Osteoblast (primary cell): Measurements from ENCODE around the gene PGAM5. TPM values are rescaled to one million over a fixed set of nuclear protein-coding genes. Genes with fewer than 3 reads are reported as not detected.
"Not testable (repeated sequence)": the region's sequence is repeated elsewhere in the genome, so short reads cannot be mapped to it uniquely, and the experiment has no call there.

Experiments
- DNase-seq: peaks from one replicate; pipeline ENCODE4 v3.0.0; 2011; ENCODE audit warnings: low spot score, mixed read lengths; ENCODE audit not compliant: insufficient read length; ENCODE audit errors: missing footprints
- H2AFZ ChIP-seq: 2 replicates; pipeline ENCODE4 v1.6.0; 2011; ENCODE audit warnings: mild to moderate bottlenecking, low read length
- H3K27ac ChIP-seq: 2 replicates; pipeline ENCODE4 v1.5.1; 2011; ENCODE audit warnings: mild to moderate bottlenecking, low read depth, low read length, moderate library complexity
- H3K27me3 ChIP-seq: 2 replicates; pipeline ENCODE4 v1.6.0; 2012; ENCODE audit warnings: mild to moderate bottlenecking, control low read depth, inconsistent platforms, low read length, moderate library complexity; ENCODE audit not compliant: insufficient read depth
- H3K36me3 ChIP-seq: 2 replicates; pipeline ENCODE4 v1.5.1; 2011; ENCODE audit warnings: mild to moderate bottlenecking, low read length, control low read depth, moderate library complexity; ENCODE audit not compliant: insufficient read depth
- H3K4me1 ChIP-seq: 2 replicates; pipeline ENCODE4 v1.5.1; 2011; ENCODE audit warnings: mild to moderate bottlenecking, low read length, control low read depth, moderate library complexity; ENCODE audit not compliant: insufficient read depth
- H3K4me2 ChIP-seq: 2 replicates; pipeline ENCODE4 v1.6.0; 2011; ENCODE audit warnings: mild to moderate bottlenecking, low read length; ENCODE audit not compliant: insufficient read depth
- H3K4me3 ChIP-seq: fragments of 200-600 bp; sonication (generic); 3 replicates; pipeline ENCODE4 v1.5.1; 2012; ENCODE audit warnings: mild to moderate bottlenecking, low read length, inconsistent platforms; ENCODE audit not compliant: insufficient read depth
- H3K79me2 ChIP-seq: 2 replicates; pipeline ENCODE4 v1.6.0; 2012; ENCODE audit warnings: mild to moderate bottlenecking, low read length, control low read depth, inconsistent platforms; ENCODE audit not compliant: insufficient read depth
- H3K9me3 ChIP-seq: 2 replicates; pipeline ENCODE4 v1.5.1; 2011; ENCODE audit warnings: low read depth, low read length, control low read depth
- H4K20me1 ChIP-seq: 2 replicates; pipeline ENCODE4 v1.6.0; 2012; ENCODE audit warnings: mild to moderate bottlenecking, low read length, control low read depth; ENCODE audit not compliant: insufficient read depth
- CTCF ChIP-seq: IDR thresholded peaks from 2 replicates; pipeline ENCODE4 v1.5.1; 2011; ENCODE audit warnings: mild to moderate bottlenecking, low read depth, low read length, moderate library complexity; ENCODE audit errors: extremely low read depth
- total RNA-seq: library from RNA; depleted of rRNA; stranded (reverse); fragments of >200 nt; gene quantifications from 2 replicates; pipeline ENCODE4 v1.2.3, GENCODE V29; 2012

The PGAM5 gene
- total RNA-seq, 1 donor = 24.6 TPM

GRCh38 chr12:132690112-132690511 lies 20.5 kb upstream of the PGAM5 start:
- Histone ChIP-seq H3K4me2 (no peak overlapping the region), H3K9me3 (no peaks in the 10 kb centered on the region), H4K20me1 (no peaks in the 10 kb centered on the region), H3K4me3 (no peak overlapping the region), H3K79me2 (peaks cover 15% of the 10 kb centered on the region), H2AFZ (no peak overlapping the region), H3K27me3 (no peaks in the 10 kb centered on the region), H3K27ac (no peak overlapping the region), H3K36me3 (no peaks in the 10 kb centered on the region), H3K4me1 (no peaks in the 10 kb centered on the region)
- no peak for DNase-seq
- TF ChIP-seq CTCF = no peak

GRCh38 chr12:132692030-132692429 lies 18.6 kb upstream of the PGAM5 start:
- not testable (repeated sequence) for H3K4me3 ChIP-seq, H3K4me1 ChIP-seq, H3K27ac ChIP-seq, H3K36me3 ChIP-seq, H3K79me2 ChIP-seq, DNase-seq, H3K27me3 ChIP-seq, H2AFZ ChIP-seq, H3K9me3 ChIP-seq, H3K4me2 ChIP-seq, H4K20me1 ChIP-seq

- H3K4me2 ChIP-seq, DNase-seq, H3K9me3 ChIP-seq, H2AFZ ChIP-seq, H4K20me1 ChIP-seq, H3K4me1 ChIP-seq, H3K27ac ChIP-seq, H3K27me3 ChIP-seq, H3K4me3 ChIP-seq, H3K79me2 ChIP-seq, H3K36me3 ChIP-seq: not testable (repeated sequence)
These were observed 15.8 kb upstream of the PGAM5 start for GRCh38 chr12:132694888-132695287.

- Histone ChIP-seq H3K4me3 (no peak overlapping the region), H3K4me1 (no peaks in the 10 kb centered on the region), H4K20me1 (no peaks in the 10 kb centered on the region), H3K79me2 (no peaks in the 10 kb centered on the region), H3K27me3 (no peaks in the 10 kb centered on the region), H2AFZ (no peak overlapping the region), H3K4me2 (no peak overlapping the region), H3K9me3 (no peaks in the 10 kb centered on the region), H3K36me3 (peaks cover 3% of the 10 kb centered on the region), H3K27ac (no peak overlapping the region)
- no peak for TF ChIP-seq CTCF
- no peak for DNase-seq
These were observed 15.2 kb upstream of the PGAM5 start for GRCh38 chr12:132695431-132695830.

GRCh38 chr12:132698341-132698740 lies 12.3 kb upstream of the PGAM5 start:
- no peak for DNase-seq
- Histone ChIP-seq H4K20me1 (no peaks in the 10 kb centered on the region), H3K27me3 (no peaks in the 10 kb centered on the region), H3K79me2 (no peaks in the 10 kb centered on the region), H3K4me1 (no peaks in the 10 kb centered on the region), H3K36me3 (peaks cover 3% of the 10 kb centered on the region), H3K4me3 (no peak overlapping the region), H2AFZ (no peak overlapping the region), H3K4me2 (no peak overlapping the region), H3K9me3 (no peaks in the 10 kb centered on the region), H3K27ac (no peak overlapping the region)
- no peak for TF ChIP-seq CTCF
